GM12873 (cell line): Measurements from ENCODE around the gene MRAS.

Source experiments
- TF ChIP-seq, protein P1 (sequence below): IDR thresholded peaks from 2 replicates; pipeline ENCODE4 v1.5.1; 2012; ENCODE audit warnings: low read depth, mild to moderate bottlenecking, moderate library complexity, low read length, control low read depth; ENCODE audit not compliant: insufficient read depth; ENCODE audit errors: missing control alignments

Gene MRAS

DNA sequence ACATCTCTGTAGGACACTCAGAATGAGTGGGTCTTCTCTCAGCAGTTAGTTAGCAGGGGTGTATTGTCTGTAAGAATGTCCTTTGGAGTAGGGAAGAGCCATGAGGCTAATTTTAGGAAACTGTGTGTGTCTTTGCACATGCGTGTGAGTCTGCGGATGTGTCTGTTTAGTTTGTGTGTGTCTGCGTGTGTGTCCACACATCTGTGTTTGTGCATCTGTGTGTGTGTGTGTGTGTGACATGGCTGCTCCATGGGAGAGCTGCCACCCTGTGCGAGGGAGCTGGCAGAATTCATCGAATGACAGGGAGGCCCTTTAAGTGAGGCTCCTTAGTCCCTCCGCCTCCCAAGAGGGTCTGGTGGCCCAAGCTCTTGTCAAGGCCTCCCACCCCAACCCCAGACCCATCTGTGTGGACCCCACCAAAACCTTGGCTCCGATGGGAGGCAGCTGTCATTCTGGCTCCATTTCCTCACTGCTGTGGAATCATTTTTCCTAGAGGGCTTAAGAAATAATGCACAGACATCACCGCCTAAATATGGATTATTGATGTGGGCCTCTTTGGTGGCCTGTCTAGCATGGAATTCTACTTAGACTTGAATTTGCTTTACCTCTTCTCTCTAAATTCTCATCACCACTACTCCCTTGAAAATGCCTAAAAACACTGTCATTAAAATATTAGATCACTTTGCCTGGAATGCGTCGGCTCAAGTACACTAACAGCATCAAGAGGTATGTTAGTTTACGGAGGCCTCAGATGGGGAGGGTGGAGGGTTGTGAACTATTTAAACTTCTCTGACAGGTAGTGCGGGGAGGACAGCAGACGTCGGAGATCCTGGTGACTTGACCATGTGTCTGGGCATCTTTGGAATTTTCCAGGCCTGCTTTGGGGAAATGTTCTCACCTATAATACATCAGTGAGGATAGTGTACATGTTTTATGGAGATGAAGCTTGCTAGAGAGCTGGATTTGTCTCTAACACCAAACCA lies 95.4 kb downstream of the MRAS start:
- TF ChIP-seq, protein P1, sequence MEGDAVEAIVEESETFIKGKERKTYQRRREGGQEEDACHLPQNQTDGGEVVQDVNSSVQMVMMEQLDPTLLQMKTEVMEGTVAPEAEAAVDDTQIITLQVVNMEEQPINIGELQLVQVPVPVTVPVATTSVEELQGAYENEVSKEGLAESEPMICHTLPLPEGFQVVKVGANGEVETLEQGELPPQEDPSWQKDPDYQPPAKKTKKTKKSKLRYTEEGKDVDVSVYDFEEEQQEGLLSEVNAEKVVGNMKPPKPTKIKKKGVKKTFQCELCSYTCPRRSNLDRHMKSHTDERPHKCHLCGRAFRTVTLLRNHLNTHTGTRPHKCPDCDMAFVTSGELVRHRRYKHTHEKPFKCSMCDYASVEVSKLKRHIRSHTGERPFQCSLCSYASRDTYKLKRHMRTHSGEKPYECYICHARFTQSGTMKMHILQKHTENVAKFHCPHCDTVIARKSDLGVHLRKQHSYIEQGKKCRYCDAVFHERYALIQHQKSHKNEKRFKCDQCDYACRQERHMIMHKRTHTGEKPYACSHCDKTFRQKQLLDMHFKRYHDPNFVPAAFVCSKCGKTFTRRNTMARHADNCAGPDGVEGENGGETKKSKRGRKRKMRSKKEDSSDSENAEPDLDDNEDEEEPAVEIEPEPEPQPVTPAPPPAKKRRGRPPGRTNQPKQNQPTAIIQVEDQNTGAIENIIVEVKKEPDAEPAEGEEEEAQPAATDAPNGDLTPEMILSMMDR, result no peak

DNA sequence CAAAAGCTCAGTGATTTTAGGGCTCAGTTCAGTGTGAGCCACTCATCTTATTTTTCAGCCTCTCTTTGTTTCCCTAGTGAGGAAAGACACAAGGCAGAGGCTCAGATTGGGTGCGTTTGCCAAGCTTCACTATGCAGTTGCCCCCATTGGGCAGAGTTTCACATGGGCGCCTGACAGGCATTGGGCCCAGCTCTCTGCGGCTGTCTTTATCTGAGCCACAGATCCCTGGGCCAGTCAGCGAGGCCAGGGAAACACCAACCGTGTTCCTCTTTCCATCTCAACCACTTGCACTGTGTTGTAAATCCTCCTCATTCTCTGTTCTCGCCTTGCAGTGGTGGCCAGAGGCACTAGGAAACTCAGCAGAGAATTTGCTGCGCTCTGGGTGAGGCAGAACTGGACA lies 96.9 kb downstream of the MRAS start:
- TF ChIP-seq, protein P1, result no peak

DNA sequence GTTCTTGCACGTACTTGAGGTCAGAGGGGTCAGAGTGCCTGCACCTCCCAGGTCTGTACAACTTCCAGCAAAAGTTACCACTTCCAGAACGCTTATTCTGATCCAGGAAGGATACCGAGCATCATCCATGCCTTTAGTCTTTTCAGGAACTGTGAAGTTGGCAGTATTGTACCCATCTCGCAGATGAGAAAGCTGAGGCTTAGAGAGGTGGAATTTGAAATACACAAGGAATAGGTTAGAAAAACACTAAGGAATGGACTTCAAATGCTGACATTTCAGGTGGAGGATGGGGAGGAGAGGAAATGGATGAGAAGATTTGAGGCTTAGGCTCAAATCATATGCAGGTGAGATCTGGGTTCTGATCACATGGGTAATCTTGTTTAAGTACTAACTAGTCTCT lies 97.3 kb downstream of the MRAS start:
- TF ChIP-seq, protein P1, result no peak

DNA sequence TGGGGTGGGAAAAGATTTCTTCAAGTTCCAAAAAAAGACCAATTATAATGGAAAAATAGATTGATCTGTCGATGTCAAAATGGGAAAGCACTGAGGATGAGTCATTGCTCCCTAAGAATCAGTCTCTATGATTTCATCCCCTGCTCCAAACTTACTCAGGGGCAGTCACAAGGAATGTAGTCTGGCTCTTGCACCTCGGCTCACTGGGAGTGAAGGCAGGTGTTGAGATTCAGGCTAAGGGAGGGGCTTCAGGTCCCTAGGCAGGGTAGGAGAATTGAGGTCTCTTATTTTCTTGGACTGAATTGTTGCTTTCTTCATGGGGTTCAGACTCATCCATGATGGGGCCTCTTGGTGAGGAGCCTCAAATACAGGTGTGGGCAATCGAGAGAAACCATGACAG lies 100.3 kb downstream of the MRAS start:
- TF ChIP-seq, protein P1, result no peak

DNA sequence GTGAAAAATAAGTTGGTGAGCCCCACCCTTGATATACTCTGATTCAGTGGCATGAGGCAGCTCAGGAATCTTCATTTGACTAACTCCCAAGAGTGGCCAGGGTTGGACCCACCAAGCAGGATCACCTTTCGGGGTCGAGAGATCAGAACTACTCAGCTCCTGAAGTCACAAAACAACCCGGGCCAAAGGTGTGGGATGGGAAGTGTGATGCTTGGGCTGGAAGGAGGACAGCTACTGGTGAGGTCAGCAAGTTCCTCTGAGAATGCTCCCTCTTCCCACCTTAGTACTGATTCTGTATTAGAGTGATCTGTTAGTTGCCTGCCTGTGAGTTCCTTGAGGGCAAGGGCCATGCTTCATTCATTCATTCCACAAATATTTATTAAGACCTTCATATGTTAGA lies 101.1 kb downstream of the MRAS start:
- TF ChIP-seq, protein P1, result no peak

DNA sequence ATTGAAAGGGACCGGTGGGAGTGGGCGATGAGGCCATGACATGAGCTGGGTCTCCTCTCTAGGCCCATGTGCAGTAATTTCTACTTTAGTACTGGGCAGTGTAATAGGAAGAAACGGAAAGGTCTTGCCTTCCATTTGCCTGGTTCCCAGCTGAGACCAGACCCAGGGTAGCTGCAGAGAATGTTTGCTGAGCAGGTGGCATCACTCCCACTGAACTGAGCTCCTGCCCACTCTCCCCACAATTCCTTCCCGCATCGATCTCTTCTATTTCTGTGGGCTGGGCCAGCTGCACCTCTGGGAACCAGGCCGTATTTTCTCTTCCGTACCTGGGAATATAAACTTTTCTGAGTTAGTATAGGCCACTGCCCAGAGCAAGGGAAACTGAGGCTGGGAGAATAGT lies 101.8 kb downstream of the MRAS start:
- TF ChIP-seq, protein P1, result no peak

DNA sequence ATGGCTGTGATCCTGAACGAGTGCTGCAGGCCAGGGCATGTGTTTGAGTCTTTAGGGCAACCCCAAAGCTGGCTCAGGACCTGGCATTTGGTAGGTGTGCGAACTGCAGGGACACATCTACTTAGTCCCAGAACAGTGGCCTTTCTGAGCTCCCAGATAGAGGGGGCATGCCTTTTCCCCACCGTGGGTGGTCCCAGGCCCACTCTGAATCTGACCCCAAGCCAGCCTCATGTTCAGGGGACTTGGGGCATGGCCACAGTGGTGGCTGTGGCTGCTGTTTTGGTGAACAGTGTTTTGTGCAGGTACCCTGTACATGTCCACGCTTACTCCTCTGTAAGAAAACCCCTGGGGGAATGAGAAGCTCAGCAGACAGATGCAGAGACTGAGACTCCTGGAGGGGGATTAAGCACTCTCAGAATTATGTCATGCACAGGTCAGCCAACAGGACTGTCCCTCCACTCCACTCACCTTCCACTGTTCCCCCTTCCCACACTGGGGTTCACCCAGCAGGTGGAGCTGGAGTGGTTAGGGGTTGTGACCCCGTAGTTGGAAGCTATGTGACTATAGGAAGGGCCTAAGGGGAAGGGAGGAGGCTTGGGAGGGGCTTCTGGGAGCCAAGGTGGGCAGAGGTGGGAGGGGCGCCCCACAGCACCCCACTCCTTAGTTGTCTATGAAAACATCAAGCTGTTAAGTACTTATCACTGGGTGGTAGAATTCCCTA lies 102.5 kb downstream of the MRAS start:
- TF ChIP-seq, protein P1, result no peak
